NCI-H2227 treated with DMSO at 0.1 percent for 48 hours (cell line): ENCODE measurements around the gene DDHD1.

Experiments
- DNase-seq: peaks from one replicate; lab custom pipeline; 2025; lab: John Stamatoyannopoulos, UW

DDHD1 gene

GRCh38 chr14:52988139-52988538, 165.0 kb downstream of the DDHD1 start:
- DNase-seq, result peak; percentile 24

GRCh38 chr14:52987514-52987913, 165.6 kb downstream of the DDHD1 start:
- DNase-seq, result no peak

DNA sequence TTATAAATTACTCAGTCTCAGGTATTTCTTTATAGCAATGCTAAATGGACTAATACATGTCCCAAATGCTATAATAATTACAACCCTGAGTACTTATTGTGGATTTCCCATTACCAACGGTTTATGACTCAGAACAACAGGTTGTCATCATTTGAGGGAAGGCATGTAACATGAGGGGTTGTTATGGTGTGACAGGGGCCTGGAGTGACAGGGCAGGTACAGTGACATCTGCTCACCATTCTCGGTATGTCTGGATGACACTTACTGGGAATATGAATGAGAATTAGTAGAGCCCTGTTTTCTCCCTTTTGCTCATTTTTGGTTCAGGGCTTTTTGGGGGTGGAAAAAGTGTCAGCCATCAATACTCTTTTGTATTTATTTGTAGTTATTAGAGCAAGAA, 166.1 kb downstream of the DDHD1 start:
- DNase-seq, result no peak
